Mammary epithelial cell (primary cell): ENCODE data around the gene CHPF2.

ENCODE experiments used
- CTCF ChIP-seq, 2 donors: IDR thresholded peaks in 1 of 2; conservative IDR thresholded peaks in 1 of 2; 2 replicates each; pipeline ENCODE4 v1.5.1; 2011 to 2012; ENCODE audit warnings: inconsistent platforms in 2 of 2, low read length in 2 of 2, mild to moderate bottlenecking in 2 of 2, control low read depth in 1 of 2, low read depth in 1 of 2; ENCODE audit not compliant: insufficient read depth in 1 of 2; ENCODE audit errors: extremely low read depth in 1 of 2
- EZH2 ChIP-seq: IDR thresholded peaks from 2 replicates; pipeline ENCODE4 v1.6.1; 2012; ENCODE audit warnings: low read length, inconsistent platforms, borderline replicate concordance

- no peak for TF ChIP-seq CTCF (conservative IDR thresholded peaks at IDR 0.05 in 1 of 2, IDR thresholded peaks at IDR 0.05 in 1 of 2; ENCODE audit: extremely low read depth in 1 of 2, insufficient read depth in 1 of 2, low read depth in 1 of 2, low read length in 2 of 2)
- no peak for TF ChIP-seq EZH2
Measured at GRCh38 chr7:151198945-151199848, 33.1 kb upstream of the CHPF2 start.
